ENCODE measurements around the gene ATP5F1D. TPM values are rescaled to one million over a fixed set of nuclear protein-coding genes. Genes with fewer than 3 reads are reported as not detected.

The ATP5F1D gene
- total and polyA plus RNA-seq, 2 of the 13 experiments (the other 11 are each of a cell fraction or from before 2014, with no cell fraction given), result 39.4 to 78.7 TPM

DNA sequence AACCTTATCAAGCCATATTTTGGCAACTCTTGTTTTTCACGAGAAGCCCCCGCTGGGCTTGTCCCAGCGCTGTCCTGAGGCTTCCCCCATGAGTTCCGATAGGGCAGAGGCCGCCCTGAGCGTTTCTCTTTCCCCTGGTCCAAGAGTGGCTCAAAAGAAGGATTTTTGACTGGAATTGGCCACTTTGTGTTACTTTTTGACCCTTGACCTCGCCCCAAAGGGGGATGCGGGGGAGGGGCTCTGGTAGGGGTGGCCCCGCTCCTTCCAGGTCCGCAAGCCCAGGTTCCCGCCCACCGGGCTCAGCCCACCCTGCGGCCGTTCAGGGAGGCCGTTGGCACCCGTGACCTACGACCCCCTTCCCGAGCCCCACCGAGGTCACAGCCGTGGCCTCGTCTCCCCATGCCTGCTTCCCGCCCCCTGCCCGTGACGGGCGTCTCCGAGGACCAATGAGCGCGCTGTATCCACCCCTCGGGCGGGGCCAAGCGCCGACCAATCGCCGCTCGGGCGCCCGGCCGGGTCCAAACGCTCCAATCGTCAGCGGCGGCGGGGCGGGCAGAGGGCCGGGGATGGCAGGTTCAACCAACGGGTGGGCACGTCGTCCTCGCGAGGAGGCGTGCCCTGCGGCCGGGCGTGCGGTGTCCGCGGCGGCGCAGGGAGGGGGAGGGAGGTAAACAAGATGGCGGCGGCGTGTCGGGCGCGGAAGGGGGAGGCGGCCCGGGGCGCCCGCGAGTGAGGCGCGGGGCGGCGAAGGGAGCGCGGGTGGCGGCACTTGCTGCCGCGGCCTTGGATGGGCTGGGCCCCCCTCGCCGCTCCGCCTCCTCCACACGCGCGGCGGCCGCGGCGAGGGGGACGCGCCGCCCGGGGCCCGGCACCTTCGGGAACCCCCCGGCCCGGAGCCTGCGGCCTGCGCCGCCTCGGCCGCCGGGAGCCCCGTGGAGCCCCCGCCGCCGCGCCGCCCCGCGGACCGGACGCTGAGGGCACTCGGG, 36.1 kb upstream of the ATP5F1D start, which contains the start of gene STK11 (continued):
- TF ChIP-seq, protein P1, sequence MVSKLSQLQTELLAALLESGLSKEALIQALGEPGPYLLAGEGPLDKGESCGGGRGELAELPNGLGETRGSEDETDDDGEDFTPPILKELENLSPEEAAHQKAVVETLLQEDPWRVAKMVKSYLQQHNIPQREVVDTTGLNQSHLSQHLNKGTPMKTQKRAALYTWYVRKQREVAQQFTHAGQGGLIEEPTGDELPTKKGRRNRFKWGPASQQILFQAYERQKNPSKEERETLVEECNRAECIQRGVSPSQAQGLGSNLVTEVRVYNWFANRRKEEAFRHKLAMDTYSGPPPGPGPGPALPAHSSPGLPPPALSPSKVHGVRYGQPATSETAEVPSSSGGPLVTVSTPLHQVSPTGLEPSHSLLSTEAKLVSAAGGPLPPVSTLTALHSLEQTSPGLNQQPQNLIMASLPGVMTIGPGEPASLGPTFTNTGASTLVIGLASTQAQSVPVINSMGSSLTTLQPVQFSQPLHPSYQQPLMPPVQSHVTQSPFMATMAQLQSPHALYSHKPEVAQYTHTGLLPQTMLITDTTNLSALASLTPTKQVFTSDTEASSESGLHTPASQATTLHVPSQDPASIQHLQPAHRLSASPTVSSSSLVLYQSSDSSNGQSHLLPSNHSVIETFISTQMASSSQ (IDR thresholded peaks at IDR 0.05; ENCODE audit: low read depth), result no peak
- TF ChIP-seq, protein P1 (CRISPR knock-in tag; IDR thresholded peaks at IDR 0.05; ENCODE audit: borderline replicate concordance), result peak; percentile 38; the same call in 1 of the 2 replicates
- TF ChIP-seq, protein P2, sequence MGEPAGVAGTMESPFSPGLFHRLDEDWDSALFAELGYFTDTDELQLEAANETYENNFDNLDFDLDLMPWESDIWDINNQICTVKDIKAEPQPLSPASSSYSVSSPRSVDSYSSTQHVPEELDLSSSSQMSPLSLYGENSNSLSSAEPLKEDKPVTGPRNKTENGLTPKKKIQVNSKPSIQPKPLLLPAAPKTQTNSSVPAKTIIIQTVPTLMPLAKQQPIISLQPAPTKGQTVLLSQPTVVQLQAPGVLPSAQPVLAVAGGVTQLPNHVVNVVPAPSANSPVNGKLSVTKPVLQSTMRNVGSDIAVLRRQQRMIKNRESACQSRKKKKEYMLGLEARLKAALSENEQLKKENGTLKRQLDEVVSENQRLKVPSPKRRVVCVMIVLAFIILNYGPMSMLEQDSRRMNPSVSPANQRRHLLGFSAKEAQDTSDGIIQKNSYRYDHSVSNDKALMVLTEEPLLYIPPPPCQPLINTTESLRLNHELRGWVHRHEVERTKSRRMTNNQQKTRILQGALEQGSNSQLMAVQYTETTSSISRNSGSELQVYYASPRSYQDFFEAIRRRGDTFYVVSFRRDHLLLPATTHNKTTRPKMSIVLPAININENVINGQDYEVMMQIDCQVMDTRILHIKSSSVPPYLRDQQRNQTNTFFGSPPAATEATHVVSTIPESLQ (CRISPR knock-in tag; conservative IDR thresholded peaks at IDR 0.05), result no peak
- TF ChIP-seq ATAD3A (CRISPR knock-in tag; IDR thresholded peaks at IDR 0.05), result no peak
- TF ChIP-seq ZFP1 (CRISPR knock-in tag; IDR thresholded peaks at IDR 0.05), result no peak
- TF ChIP-seq, protein P3, sequence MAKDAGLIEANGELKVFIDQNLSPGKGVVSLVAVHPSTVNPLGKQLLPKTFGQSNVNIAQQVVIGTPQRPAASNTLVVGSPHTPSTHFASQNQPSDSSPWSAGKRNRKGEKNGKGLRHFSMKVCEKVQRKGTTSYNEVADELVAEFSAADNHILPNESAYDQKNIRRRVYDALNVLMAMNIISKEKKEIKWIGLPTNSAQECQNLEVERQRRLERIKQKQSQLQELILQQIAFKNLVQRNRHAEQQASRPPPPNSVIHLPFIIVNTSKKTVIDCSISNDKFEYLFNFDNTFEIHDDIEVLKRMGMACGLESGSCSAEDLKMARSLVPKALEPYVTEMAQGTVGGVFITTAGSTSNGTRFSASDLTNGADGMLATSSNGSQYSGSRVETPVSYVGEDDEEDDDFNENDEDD (CRISPR knock-in tag; IDR thresholded peaks at IDR 0.05; ENCODE audit: borderline replicate concordance), result peak; percentile 70; the same call in 1 of the 2 replicates
- no peak for TF ChIP-seq ZNF180 (CRISPR knock-in tag; IDR thresholded peaks at IDR 0.05; ENCODE audit: borderline replicate concordance, low read depth)
- no peak for TF ChIP-seq MAFF (IDR thresholded peaks at IDR 0.05; ENCODE audit: low read depth, low read length)
- TF ChIP-seq ZNF432 (CRISPR knock-in tag; IDR thresholded peaks at IDR 0.05; ENCODE audit: borderline replicate concordance), result no peak
- TF ChIP-seq TAF1 (CRISPR knock-in tag; IDR thresholded peaks at IDR 0.05), result peak; percentile 85
- TF ChIP-seq FOXA1 (IDR thresholded peaks at IDR 0.05), result no peak
- peak; percentile 88 for TF ChIP-seq FOXA1 (CRISPR knock-in tag; IDR thresholded peaks at IDR 0.05)

Data from HepG2 (cell line).